ES-I3 (cell line): ENCODE data around the gene TMEM184A.
"Not testable (repeated sequence)": the region's sequence is repeated elsewhere in the genome, so short reads cannot be mapped to it uniquely, and the experiment has no call there.

Experiments used
- H3K36me3 ChIP-seq: 2 replicates; pipeline ENCODE4 v1.6.1; 2013; ENCODE audit warnings: mild to moderate bottlenecking, low read length, control low read depth, moderate library complexity; ENCODE audit not compliant: insufficient read depth
- H3K4me1 ChIP-seq: 2 replicates; pipeline ENCODE4 v1.6.1; 2013; ENCODE audit warnings: mild to moderate bottlenecking, control low read depth, low read length; ENCODE audit not compliant: insufficient read depth
- H3K9ac ChIP-seq: 2 replicates; pipeline ENCODE4 v1.6.1; 2013; ENCODE audit warnings: low read depth, mild to moderate bottlenecking, low read length, moderate library complexity
- H3K9me3 ChIP-seq: 2 replicates; pipeline ENCODE4 v1.6.1; 2013; ENCODE audit warnings: mild to moderate bottlenecking, low read length, moderate library complexity; ENCODE audit not compliant: control insufficient read depth, insufficient read depth

The TMEM184A gene

DNA sequence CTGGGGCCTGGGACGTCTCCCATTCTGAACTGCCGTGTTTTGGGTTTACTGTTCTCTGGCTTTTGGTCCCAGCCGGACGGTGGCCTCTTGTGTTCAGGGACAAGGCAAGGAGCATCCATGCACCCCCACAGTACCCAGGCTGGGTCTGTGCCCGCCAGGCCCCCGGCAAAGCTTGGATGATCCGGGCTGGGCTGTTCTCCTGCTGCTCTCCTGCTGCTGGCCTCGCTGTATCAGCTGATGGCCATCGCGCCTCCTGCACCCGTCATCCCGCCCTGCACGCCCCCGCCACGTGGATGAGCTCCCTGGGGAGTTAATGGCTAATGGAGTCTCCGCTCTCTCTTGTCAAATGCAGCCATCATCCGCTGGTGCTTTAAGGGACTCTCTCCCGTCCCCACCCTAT is 28.7 kb upstream of the TMEM184A start:
- peaks cover 6% of the 10 kb centered on the region for H3K4me1 ChIP-seq
- H3K9me3 ChIP-seq: no peaks in the 10 kb centered on the region; the same call in 1 of the 2 replicates
- H3K9ac ChIP-seq: no peak overlapping the region
- H3K36me3 ChIP-seq: no peaks in the 10 kb centered on the region

DNA sequence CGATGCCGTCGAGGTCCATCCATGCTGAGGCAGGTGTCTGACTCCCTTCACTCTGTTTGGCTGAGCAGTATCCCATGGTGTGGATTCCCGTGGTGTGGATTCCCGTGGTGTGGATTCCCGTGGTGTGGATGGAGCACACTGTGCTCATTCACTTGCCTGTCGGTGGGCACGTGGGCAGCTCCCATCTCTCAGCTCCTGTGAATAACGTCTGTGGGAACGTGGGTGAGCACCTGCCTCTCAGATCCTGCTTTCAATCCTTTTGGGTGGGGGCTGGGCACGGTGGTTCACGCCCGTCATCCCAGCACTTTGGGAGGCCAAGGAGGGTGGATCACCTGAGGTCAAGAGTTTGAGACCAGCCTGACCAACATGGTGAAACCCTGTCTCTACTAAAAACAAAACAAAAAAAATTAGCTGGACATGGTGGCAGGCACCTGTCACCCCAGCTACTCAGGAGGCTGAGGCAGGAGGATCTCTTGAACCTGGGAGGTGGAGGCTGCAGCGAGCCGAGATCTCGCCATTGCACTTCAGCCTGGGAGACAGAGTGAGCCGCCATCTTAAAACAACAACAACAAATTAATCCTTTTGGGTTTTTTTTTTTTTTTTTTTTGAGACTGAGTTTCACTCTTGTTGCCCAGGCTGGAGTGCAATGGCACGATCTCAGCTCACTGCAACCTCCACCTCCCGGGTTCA is 27.4 kb upstream of the TMEM184A start:
- not testable (repeated sequence) for H3K36me3 ChIP-seq, H3K9me3 ChIP-seq, H3K9ac ChIP-seq, H3K4me1 ChIP-seq

DNA sequence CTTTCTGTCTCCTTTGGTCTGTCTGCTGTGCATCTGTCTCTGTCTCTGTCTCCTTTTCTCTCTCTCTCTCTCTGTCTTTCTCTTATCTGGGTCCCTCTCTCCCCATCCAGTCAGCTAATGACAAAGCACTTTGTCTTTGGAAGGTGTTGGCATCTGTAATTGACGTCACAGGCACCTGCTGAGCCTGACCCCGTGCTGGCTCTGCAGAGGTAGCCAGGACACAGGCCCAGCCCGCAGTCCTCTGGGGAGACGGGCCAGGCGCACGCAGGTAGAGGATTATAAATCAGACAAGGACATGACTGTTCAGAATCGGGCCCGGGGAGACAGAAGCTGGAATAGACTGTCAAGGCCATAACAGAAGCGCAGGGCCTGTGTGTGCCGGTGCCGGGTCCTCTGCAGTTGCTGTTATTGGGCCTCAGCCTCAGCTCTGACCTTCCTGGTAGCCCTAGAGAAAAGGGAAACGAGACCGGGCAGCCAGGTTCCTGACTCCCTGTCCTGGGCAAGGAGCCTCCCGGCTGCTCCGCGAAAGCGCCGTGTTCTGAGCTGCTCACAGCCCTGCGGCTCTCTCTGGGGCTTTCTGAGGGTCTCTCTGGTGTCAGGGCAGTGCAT is 24.5 kb upstream of the TMEM184A start:
- H3K4me1 ChIP-seq: peaks cover 14% of the 10 kb centered on the region
- H3K36me3 ChIP-seq: no peaks in the 10 kb centered on the region
- H3K9ac ChIP-seq: no peak overlapping the region
- H3K9me3 ChIP-seq: no peaks in the 10 kb centered on the region

DNA sequence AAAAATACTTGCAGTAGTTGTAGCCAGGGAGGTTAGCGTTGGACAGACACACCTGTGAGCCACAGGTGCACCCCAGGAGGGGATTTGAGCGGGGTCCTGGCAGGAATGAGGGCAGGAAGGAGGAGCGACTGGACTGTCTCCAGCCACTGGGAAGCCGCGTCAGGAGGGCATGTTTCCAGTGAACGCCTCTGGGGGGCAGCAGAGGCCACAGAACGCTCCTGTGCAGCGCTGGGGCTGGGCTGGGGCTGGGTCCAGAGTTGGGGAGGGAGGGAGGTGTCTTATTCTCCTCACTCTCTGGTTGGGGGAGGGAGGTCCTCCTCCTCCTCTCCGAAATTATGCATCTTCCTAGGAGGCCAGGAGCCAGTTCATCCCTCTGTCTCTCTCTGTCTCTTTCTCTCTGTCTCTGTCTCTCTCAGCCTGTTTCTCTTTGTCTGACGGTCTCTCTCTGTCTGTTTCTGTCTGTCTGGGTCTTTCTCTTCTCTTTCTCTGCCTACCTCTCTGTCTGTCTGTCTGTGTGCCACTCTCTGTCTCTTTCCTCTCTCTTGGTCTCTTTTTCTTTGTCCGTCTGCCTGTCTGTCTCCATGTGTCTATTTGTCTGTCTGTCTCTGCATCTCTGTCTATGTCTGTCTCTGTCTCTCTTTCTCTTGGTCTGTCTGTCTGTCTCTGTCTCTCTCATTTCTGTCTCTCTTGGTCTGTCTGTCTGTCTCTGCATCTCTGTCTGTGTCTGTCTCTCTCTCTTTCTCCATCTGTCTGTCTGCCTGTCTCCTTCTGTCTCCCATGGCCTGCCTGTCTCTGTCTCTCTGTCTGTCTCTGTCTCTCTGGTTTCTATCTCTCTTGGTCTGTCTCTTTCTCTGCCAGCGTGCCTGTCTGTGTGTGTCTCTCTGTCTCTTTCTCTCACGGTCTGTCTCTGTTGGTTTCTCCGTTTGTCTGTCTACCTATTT is 23.7 kb upstream of the TMEM184A start:
- no peak overlapping the region for H3K9ac ChIP-seq
- H3K4me1 ChIP-seq: peaks cover 14% of the 10 kb centered on the region
- H3K36me3 ChIP-seq: no peaks in the 10 kb centered on the region
- H3K9me3 ChIP-seq: no peaks in the 10 kb centered on the region

DNA sequence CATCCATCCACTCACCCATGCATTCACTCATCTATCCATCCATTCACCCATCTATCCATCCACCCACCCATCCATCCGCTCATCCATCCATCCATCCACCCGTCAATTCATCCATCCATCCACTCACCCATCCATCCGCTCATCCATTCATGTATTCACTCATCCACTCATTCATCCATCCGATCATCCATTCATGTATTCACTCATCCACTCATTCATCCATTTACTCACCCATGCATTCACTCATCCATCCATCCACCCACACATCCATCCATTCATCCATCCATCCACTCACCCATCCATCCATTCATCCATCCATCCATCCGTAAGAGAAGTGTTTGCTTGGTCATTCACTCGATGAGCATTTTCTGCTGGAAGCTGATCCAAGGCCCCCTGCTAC is 22.5 kb upstream of the TMEM184A start:
- H3K36me3 ChIP-seq: no peaks in the 10 kb centered on the region
- no peak overlapping the region for H3K9ac ChIP-seq
- H3K4me1 ChIP-seq: peaks cover 14% of the 10 kb centered on the region
- H3K9me3 ChIP-seq: no peaks in the 10 kb centered on the region

DNA sequence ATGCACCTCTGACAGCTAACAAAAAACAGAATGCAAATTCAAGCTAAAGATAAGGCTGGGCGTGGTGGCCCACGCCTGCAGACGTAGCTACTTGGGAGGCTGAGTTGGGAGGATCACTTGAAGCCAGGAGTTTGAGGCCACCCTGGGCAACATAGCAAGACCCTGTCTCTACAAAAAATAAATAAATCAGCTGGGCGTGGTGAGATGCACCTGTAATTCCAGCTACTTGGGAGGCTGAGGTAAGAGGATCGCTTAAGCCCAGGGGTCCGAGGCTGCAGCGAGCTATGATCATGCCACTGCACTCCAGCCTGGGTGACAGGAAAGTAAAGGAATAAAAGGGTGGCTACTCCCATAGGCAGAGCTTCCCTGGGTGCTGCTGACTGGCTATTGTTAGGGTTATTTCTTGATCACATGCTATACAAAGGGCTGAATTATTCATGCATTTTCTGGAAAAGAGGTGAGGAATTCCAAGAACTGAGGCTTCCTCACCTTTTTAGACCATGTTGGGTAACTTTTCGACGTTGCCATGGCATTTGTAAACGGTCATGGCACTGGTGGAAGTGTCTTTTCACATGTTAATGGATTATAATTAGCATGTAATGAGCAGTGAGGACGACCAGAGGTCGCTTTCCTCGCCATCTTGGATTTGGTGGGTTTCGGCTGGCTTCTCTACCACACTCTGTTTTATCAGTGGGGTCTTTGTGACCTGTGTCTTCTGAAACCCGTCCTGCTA is 20.7 kb upstream of the TMEM184A start:
- no peaks in the 10 kb centered on the region for H3K9me3 ChIP-seq
- no peak overlapping the region for H3K9ac ChIP-seq
- peaks cover 14% of the 10 kb centered on the region for H3K4me1 ChIP-seq
- no peaks in the 10 kb centered on the region for H3K36me3 ChIP-seq

DNA sequence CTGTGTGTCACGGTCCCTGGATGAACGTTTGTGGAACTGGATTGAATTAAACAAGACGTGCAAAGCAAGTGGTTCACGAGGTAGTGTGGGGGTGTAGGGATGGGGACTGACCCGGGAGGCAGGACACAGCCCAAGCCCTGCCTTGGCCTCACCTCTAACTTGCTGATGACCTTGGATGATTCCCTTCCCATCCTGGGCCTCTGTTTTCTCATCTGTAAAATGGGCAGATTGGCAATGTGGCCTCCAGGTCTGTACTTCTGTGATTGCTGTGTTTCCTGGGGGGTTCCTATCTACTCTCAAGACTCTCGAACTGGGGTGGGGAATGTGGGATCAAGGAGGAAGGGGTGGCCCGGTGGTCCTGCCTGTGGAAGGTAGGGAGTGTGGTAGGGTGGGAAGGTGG is 19.8 kb upstream of the TMEM184A start:
- H3K36me3 ChIP-seq: no peaks in the 10 kb centered on the region
- no peak overlapping the region for H3K9ac ChIP-seq
- peaks cover 14% of the 10 kb centered on the region for H3K4me1 ChIP-seq
- H3K9me3 ChIP-seq: no peaks in the 10 kb centered on the region

DNA sequence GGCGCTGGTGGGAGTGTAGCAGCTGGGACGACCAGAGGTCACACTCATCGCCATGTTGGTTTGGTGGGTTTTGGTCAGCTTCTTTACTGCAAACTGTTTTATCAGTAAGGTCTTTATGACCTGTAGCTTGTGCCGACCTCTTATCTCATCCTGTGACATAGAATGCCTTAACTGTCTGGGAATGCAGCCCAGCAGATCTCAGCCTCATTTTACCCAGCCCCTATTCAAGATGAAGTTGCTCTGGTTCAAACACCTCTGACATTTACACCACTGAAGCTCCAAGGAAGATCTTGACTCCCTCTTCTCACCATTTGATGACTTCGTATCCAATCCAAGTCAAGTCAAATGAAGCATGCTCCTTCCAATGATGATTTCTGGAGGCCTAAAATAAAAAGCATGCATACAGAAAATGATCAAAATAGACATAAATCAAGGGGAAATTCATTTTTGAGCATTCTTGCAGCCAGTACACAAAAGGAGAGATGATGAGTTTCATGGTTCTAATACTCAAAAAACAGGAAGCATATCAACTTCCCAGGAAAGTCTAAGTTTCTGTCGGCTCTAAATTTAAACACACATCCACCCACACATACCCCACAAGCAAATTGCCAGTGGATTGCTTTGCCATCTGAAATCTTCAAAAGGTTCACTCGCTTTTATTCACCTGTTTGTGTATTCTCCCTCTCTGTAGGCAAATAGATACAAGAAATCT is 16.3 kb upstream of the TMEM184A start:
- Histone ChIP-seq H3K9me3 (no peaks in the 10 kb centered on the region), H3K36me3 (peaks cover 4% of the 10 kb centered on the region; the same call in 1 of the 2 replicates), H3K9ac (no peak overlapping the region), H3K4me1 (peaks cover 12% of the 10 kb centered on the region)

DNA sequence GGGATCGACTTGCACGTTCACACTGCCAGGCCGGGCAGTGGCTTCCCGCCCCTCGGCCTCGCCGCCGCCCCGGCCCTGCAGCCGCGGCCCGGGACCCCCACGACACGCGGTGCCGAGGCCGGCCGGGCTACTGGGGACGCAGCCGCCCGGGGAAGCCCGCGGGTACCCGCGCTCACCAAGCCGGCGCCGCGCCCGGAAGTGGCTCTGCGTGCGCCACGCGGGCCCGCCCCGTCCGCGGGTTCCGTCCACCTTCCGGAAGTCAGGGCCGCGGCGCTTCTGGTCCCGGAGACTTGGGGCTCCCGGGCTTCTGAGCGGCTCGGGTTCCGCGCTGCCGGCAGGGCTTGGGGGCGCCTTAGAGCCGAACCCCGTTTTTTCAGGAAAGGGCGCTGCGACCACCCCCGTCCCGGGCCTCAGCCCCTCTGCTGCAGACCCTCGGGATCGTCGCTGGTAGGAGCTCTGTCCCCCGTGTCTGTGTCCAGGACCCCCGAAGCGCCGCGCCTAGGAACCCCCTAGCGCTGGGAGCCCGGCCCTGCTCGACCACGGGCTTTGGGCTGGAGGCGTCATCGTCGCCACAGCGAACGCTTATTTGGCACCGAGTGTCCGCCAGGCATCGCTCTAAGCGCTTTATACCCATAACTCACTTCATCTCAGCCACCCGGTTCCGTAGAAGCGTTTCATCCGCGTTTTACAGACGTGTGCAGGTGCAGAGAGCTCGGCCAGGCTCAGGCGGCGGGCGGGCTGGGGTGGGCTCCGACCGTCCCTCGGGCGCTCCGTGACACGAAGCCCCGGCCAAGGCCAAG is 14.0 kb upstream of the TMEM184A start, which contains the start of gene PSMG3:
PSMG3 (minus strand) TSS at position 200 of the 800 bp plus-strand sequence. CDS start 693 bp downstream, outside the sequence.
- peaks cover 14% of the 10 kb centered on the region for H3K4me1 ChIP-seq
- peaks cover 10% of the 10 kb centered on the region for H3K36me3 ChIP-seq
- peak within 1 kb of the TSS; percentile 87 for H3K9ac ChIP-seq
- H3K9me3 ChIP-seq: no peaks in the 10 kb centered on the region

DNA sequence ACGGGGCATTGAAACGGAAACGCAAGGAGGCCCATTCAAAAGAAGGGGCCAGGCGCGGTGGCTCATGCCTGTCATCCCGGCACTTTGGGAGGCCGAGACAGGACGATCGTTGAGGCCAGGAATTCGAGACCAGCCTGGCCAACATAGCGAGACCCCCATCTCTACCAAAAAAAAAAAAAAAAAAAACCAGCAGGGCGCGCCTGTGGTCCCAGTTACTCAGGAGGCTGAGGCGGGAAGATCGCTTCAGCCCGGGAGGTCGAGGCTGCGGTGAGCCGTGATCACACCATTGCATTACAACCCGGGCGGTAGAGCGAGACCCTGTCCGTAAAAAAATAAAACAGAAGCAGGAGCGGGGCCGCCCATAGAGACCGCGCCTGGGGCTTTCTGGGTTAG is 13.4 kb upstream of the TMEM184A start:
- Histone ChIP-seq H3K9ac (peak overlapping the region; percentile 87), H3K4me1 (peaks cover 14% of the 10 kb centered on the region), H3K9me3 (no peaks in the 10 kb centered on the region), H3K36me3 (peaks cover 10% of the 10 kb centered on the region)

DNA sequence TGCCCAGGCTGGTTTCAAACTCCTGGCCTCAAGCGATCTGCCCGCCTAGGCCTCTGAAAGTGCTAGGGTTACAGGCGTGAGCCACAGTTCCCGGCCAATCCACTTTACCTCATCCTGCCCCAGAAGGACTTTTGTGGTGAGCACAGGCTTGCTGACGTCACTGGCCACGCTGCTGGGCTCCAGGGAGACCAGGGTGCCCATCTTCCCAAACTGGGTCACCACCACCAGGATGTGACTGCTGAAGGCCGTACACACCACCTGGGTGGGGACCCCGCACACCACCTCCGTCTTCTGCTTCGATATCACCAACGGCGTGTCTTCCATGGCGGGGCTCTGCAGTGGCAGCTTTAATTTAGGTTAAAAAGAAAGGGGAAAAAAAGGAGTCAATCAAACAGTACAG is 13.0 kb upstream of the TMEM184A start:
- H3K9ac ChIP-seq: peak overlapping the region; percentile 87; the same call in 1 of the 2 replicates
- H3K4me1 ChIP-seq: peaks cover 14% of the 10 kb centered on the region
- no peaks in the 10 kb centered on the region for H3K9me3 ChIP-seq
- peaks cover 10% of the 10 kb centered on the region for H3K36me3 ChIP-seq

DNA sequence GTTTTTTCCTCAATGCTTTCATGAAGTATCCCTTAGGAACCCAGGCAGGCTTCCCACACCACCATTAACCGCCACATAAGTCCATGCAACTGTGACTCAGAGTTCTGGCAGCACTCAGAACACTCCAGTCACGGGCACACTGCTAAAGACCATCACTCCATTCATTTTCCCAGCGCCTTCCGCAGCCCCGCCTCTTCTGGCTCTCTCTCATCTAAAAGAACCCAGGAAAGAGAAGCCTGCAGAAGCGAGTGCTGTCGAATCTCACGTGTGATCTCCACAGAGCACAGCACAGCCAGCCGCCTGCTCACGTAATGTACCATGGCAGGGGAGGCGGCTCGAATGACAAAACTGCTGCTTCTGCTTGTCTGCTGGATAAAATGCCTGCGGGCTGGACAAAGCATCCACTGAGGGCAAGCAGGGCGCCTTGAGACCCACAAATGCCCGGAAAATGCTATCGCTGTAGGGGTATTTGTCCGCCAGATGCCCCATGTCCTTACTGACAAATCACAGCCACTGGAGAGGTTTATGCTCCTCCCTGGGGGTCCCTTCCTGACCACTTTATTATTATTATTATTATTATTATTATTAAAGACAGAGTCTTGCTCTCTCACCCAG is 12.0 kb upstream of the TMEM184A start:
- Histone ChIP-seq H3K9me3 (no peaks in the 10 kb centered on the region), H3K36me3 (peaks cover 10% of the 10 kb centered on the region), H3K4me1 (peaks cover 14% of the 10 kb centered on the region), H3K9ac (no peak overlapping the region)
